Lower leg skin (tissue), 3 donors: ENCODE data around the gene RHCG.

ENCODE experiments used
- CTCF ChIP-seq, 3 donors: fragments of 450-650 bp; IDR thresholded peaks; one replicate each; pipeline ENCODE4 v1.5.1; 2016; ENCODE audit warnings: antibody characterized with exemption in 3 of 3, mild to moderate bottlenecking in 3 of 3, moderate library complexity in 2 of 3
- POLR2A ChIP-seq, 2 donors: fragments of 450-650 bp; IDR thresholded peaks; one replicate each; pipeline ENCODE4 v1.6.1; 2016 to 2017; ENCODE audit warnings: antibody characterized with exemption in 2 of 2, mild to moderate bottlenecking in 1 of 2, moderate library complexity in 1 of 2

GRCh38 chr15:89490081-89490813 is 6.1 kb downstream of the RHCG start:
- no peak for TF ChIP-seq CTCF (IDR thresholded peaks at IDR 0.05)
- TF ChIP-seq POLR2A (IDR thresholded peaks at IDR 0.05): no peak
